ENCODE measurements around the gene MGA.

MGA gene

DNA sequence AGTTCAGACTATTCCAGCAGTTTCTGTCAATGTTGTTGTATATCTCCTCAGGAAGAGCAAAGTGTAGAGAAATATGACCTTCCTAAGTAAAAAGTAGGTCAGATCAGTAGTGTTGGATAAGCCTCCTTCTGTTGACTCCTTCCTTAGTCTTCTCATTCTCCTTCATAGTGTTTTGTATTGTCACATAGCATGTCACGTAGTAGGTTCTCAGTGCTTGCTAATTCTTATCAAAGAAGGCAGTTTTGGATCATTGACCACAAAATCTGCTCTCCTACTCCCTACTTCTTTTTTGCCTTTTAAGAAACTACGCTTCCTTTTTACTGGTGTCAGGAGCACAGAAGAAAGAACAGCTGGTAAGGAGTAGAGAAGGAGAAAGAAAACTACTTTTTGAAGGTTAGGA, 1.0 kb upstream of the MGA start:
- no peak for DNase-seq

DNA sequence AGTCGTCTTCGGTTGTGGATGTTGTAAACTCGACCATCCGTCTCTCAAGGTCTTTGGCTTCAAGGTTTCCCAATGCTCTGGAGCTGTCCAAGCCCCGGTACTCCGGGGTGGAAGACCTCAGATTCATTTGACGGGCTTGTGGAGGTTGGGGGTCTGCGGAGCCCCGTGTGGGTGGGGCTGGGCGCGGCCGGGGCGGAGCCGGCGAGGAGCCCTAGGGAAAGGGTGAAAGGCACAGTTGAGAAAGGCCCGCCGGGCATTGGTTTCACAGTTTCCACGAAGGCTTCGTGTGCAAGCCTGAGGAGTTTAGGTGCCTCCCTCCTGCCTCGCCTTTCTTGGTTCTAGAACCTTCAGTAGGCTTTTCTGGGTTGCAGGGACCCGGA, 360 bp upstream of the MGA start:
- DNase-seq: no peak

DNA sequence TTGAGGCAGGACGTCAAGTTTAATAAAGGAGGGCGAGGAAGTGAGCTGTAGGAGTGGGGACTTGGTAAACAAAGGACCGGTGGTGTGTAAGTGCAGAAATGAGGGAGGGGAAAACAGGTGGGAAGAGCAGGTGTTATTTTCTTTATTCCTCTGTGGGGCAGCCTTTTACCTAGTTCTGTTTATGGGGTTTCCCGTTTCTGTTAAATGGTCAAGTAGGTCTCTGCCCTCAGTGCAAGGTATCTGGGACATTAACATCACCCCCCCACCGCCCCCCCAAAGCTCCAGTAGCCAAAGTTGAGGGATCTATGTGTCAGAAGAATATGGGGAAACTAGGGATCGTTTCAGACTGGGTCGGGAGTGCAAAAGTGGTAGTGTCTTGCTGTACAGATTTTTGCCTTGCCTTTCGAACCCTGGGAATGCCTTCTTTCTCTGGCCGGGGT, 893 bp downstream of the MGA start:
- peak; percentile 13 for DNase-seq

DNA sequence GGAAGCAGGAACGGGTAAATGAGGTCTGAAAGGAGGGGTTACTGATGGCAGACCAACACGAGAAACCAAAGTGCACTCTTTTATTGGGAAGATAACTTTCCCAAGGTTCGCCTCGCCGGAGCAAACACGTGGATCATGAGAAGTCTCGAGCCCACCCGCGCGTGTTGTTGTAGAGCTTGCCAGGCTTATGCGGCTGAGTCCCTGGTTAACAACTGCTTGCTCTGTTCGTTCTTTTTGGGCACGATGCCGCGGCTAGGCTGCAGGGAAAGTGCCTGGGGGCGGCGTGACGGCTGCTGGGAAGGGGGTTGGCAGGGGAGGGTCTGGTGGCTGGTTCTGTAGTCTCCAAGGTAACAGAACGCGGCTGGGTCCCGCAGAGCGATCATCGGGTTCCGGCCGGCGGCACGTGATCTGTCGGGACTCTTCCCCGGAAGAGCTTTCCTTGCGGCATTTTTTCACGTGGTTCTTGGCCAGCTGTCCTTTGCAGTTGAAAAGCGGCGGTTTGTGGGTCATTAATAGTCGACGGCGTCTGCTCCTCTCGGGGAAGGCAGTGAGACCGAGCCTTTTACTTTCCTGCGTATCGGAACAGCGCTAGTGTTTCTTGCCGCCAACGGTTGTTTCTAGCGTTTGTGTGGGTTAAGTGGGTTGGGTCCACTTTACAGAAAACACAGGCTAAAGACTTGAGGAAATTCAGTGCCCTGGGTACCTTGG, 1.5 kb downstream of the MGA start:
- peak; percentile 51 for DNase-seq

DNA sequence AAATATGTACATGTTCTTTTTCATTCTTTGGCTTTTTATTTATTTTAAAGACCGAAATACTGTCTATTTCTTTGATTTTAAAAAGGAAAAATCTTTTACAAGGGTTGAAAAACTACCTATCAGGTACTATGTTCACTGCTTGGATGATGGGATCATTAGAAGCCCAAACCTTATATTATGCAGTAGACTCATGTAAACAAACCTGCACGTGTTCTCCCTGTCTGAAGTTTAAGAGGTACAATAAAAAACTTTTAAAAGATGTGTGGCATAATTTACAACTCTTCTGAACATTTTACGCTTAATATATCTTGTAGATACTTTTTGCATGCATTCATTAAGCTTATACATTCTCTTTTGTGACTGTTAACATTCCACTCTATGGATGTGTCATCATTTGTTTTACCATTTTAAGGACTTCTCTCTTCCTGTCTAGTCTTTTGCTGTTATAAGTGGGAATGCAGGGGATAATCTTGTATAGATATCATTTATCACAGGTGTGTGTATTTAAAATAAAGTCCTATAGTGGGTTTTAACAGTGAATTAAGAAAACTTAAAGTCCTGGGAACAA, 6.2 kb downstream of the MGA start:
- DNase-seq: no peak

DNA sequence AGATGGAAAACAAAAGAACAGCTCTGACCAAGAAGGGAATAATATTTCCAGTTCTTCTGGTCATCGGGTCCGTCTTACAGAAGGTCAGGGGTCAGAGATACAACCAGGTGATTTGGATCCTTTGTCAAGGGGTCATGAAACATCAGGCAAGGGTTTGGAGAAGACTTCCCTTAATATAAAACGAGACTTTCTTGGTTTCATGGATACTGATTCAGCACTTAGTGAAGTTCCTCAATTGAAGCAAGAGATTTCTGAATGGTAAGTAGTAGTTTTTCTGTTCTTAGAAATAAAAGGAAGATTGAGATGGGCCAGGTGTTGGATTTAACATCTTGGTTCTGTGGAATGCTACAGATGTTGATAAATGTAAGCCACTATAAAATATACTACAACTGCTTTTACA, 9.5 kb downstream of the MGA start:
- no peak for DNase-seq

DNA sequence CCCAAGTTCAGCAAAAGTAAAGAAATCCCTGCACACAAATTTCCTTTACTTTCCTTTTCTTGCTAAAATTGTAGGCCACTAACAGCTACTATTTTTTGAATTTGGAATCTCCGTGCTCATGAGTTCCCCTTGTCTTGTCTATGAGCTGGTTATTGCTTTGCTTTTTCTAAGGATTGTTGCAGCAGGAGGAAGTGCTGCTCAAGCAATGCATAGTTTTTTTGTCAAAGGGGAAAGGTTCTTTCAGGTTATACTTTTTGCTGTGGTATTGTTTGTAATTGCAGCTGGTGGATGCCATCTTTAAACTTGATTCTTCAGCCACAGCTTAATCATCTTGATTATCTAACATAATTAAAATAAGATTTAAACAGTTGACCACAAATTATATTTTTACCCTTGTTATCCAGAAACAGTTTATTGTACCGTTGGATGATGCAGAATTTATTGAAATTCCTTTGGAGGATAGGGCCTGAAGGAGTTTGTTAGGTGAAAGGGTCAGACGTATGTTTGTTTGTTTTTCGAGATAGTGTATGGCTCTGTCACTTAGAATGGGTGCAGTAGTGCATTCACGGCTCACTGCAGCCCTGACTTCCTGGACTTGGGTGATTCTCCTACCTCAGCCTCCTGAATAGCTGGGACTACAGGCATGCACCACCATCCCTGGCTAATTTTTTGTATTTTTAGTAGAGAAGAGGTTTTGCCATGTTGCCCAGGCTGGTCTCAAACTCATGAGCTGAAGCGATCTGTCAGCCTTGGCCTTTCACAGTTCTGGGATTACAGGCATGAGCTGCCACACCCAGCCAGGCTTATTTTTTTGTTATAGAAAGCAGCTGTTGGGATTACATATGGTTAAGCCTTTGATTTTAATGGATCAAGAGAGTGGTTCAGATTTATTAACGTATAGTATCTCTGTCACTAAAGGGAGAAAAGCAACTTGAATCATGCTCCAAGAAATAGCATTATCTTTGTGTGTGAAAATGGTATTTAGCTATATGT, 11.7 kb downstream of the MGA start:
- no peak for DNase-seq

DNA sequence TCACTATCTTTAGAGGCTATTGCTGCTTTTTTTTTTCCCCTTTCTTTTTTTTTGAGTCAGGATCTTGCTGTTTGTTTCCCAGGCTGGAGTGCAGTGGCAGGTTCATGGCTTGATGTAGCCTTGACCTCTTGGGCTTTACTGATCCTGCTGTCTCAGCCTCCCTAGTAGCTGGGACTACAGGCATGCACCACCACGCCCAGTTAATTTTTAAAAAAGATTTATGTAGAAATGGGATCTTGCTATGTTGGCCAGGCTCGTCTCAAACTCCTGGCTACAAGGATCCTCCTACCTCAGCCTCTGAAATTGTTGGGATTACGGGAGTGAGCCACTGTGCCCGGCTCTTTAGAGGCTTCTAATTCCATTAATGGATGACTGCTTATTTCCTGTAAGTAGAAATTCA, 15.1 kb downstream of the MGA start:
- no peak for DNase-seq

DNA sequence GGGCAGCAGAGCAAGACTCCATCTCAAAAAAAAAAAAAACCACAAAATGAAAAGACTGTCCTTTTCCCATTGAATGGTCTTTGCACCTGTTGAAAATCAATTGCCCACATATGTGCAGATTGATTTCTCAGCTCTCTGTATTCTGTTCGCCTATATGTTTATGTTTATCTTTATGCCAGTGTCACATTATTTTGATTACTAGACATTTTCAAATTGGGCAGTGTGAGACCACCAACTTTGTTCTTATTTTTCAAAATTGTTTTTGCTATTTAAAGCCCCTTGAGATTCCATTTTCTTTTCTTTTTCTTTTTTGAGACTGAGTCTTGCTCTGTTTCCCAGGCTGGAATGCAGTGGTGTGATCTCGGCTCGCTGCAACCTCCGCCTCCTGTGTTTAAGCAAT, 18.5 kb downstream of the MGA start:
- DNase-seq: no peak

DNA sequence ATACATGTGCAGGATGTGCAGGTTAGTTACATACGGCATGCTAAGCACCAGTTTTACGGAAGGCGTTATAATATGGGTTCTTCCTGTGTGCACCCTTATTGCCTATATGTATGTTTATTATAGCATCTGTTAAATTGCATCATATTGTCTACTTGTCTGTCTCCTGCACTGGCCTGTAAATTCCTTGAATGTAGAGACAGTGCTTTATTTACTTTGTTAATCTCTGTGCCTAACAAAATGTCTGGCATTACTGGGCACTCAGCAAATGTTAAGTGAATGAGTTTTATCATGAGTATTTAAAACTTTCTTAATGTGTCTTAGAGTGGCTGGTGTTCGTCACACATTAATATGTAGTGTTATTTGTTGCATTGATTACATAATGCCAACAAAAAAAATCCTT, 23.8 kb downstream of the MGA start:
- no peak for DNase-seq

DNA sequence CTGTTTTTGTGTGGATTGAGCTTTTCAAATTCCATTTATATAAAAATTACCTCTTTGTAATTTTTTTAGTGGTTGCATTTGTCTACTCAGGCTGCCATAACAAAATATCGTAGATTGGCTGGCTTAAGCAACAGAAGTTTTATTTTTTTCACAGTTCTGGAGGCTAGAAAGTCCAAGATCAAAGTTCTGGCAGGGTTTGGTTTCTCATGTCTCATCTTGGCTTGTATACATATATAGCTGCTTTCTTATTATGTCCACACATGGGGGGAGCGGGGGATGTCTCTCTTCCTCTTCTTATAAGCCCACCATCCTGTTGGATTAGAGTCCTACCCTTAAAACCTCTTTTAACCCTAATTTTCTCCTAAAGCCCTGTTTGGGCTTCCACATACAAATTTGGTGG, 28.5 kb downstream of the MGA start:
- no peak for DNase-seq

DNA sequence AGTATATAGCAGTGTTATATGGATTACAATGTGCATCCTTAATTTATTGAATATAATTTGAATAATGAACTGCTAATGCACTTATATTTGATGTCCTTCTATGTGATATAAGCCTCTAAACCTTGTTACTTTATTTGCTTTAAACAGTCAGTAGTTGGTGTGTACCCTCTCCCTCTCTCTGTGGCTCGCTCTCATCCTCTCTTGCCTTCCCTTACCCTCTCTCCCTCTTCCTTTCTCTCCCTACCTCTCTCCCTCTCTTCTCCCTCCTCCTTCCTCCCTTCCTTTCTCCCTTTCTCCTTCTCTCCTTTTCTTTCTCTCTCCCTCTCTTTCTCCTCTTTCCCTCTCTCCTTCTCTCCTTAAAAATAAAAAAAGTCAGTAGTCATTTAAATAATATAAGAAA, 28.9 kb downstream of the MGA start:
- no peak for DNase-seq

DNA sequence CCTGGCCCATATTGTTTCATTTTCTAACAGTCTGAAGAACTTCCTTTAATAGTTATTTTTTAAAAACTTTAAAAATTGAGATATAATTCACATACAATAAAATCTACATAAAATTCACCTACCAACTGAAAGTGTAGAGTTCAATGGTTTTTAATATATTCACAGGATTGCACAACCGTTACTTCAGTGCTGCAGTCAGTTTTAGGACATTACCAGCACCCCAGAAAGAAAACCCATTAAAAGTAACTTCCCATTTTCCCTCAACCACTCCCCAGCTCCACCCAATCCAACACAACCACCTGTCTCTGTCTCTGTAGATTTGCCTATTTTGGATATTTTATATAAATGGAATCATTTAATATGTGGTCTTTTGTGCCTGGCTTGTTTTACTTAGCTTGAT, 29.6 kb downstream of the MGA start:
- DNase-seq: no peak

DNA sequence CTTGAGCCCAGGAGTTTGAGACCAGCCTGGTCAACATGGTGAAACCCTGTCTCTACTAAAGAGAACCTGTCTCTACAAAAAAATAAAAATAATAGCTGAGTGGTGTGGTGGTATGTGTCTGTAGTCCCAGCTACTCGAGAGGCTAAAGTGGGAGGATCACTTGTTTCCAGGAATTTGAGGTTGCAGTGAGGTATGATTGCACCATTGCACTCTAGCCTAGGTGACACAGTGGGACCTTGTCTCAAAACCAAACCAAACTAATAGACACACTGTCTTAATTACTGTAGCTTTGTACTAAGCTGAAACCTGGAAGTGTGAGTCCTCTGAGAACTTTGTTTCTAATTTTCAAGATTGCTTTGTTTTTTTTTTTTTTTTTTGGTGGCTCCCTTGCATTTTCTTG, 30.4 kb downstream of the MGA start:
- DNase-seq: no peak

DNA sequence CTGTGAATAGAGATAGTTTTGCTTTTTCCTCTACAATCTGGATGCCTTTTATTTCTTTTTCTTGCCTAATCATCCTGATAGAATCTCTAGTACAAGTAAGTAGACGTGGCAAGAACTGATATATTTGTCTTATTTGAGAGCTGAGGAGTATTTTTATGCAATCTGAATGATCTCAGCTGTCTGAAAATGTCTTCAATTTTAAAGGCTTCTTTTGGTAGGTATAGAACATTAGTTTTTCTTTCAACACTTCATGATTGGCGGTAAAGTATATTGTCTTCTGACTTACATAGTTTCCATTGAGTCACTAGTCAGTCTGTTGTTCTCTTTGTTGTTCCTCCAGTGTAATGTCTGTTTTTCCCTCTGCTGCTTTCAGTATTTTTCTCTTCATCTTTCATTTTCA, 31.3 kb downstream of the MGA start:
- no peak for DNase-seq

DNA sequence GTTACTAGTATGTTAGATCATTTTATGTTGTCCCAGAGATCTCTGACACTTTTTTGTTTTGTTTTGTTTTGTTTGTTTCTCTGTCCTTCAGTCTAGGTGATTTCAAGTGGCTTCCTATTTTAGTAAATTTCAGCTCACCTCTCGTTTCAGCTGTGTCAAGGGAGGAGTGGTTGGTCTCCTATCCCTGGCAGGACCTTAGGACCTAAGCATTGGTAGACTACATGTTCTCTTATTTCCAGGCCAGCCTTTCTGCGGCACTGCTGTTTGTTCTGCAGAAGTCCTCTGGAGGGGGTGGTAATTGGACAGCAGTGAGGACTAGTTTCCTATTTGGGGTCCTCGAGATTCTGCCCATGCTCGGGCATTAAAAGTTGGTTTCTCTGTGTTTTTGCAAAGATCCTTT, 31.8 kb downstream of the MGA start:
- no peak for DNase-seq

DNA sequence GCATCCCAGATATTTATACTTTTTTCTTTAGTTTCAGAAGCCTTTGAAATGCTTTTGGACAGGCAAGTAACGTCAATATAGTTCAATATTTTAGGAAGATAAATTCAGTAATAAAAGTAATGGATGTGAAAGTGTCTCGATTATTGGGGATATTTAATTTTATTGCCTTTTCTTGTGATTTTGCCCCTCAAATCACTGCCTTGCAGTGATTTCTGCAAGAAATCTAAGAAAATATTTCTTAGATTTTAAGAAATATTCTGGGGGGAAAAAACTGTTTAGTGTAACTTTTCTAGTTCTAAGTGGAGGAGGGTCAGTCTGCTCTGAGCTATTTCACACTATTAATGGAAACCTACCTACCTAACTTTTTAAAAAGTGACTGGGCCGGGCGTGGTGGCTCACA, 33.6 kb downstream of the MGA start:
- DNase-seq: no peak

DNA sequence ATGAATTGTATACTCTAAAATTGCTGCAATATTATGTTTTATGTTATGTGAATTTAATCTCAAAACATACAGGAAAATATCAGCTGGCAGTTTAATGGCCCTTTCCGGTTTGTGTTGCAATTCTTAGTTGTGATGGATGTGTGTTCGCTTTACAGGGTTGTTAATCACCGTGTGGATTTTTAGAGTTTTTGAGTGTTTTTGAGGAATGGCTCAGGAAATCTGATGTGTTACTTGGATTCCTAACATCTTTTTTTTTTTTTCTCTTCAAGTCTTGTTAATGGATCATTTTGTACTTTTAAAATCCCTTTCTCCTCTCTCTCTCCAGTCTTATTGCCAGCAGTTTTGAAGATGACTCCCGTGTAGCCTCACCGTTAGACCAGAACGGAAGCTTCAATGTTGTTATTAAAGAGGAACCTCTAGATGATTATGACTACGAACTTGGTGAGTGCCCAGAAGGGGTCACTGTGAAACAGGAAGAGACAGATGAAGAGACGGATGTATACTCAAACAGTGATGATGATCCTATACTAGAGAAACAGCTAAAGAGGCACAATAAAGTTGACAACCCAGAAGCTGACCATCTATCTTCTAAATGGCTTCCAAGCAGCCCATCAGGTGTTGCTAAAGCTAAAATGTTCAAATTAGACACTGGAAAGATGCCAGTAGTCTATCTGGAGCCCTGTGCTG, 35.7 kb downstream of the MGA start:
- no peak for DNase-seq

DNA sequence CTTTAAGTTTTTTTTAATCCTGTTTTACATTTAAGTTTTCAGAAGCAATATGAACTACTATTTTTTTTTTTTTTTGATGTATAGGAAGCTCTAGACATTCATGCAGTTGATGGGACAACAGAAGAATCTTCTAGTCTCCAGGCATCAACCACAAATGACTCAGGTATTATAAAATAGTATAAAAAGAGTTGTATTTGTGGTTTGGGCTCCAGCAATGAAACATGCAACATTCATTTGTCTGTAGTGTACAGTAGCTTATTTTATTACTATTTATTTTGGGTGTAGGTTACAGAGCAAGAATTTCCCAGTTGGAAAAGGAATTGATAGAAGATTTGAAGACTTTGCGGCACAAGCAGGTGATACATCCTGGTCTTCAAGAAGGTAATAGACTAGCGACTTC, 38.6 kb downstream of the MGA start:
- DNase-seq: no peak

DNA sequence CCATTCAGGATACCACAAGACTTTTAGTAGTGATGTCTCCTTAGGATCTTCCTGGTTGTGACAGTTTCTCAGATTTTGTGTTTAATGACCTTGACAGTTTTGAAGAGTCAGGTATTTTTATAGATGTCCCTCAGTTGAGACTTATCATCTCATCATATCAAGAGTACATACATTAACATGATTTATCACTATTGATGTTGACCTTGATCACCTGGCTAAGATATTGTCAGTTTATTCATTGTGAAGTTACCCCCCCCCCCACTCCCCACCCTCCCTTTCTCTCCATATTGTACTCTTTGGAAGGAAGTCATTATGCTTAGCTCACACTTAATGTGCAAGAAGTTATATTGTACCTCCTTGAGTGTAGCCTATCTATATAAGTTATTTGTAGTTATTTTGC, 42.9 kb downstream of the MGA start:
- no peak for DNase-seq

DNA sequence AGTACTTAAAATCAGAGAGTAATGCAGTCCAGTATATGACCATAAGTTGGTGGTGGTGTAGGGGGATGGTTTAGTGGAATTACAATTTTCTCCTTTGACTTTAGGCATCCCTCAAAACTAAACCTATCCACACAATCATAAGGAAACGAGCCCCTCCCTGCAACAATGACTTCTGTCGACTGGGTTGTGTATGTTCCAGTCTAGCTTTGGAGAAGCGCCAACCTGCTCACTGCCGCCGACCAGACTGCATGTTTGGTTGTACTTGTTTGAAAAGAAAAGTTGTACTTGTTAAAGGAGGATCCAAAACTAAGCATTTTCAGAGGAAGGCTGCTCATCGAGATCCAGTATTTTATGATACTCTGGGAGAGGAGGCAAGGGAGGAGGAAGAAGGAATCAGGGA, 52.8 kb downstream of the MGA start:
- no peak for DNase-seq

DNA sequence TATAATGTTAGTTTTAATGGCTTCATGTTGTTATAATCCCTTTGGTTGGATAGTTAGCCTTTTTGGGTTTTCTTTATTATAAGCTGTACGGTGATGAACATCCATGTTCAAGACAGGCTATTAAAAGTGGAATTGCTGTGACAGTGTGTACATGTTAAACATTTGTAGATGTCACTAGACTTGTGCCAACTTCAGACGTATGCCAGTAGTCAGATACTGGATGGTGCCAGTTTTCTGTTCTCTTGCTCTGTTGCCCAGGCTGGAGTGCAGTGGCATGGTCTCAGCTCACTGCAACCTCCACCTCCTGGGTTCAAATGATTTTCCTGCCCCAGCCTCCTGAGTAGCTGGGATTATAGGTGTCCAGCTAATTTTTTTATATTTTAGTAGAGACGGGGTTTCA, 54.1 kb downstream of the MGA start:
- DNase-seq: no peak

DNA sequence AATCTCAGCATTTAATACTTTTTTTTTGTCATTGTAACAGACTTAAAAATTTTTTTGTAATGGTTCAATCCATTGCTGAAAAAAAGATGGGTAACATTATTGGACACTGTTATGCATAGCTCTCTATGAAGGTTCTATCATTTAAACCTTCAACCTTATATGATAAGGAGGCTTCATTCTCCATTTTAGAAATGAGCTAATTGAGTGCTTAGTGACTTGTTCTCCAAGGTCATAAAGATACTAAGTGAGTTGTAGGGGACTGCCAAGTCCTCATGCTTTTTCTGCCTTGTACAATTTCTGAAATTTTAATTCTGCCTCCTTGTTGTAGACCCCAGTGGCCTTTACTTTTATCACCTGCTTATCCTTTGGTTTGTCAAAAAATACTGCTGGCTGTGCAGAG, 56.7 kb downstream of the MGA start:
- DNase-seq: no peak

DNA sequence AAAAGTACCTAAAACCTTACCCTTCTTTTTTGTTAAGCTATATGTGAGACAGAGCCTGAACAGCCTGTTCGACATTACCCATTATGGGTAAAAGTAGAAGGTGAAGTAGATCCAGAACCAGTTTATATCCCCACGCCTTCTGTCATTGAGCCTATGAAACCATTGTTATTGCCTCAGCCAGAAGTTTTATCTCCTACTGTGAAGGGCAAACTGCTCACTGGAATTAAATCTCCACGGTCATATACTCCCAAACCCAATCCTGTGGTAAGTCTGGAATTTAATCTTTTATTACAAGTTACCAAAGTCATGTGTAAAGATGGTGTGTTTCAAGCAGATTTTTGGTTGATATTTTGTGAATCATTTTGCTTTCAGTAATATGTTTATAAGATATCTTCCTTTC, 66.9 kb downstream of the MGA start:
- DNase-seq: no peak
